ENCODE data around the gene LZTR1. TPM values are rescaled to one million over a fixed set of nuclear protein-coding genes. Genes with fewer than 3 reads are reported as not detected.

Gene LZTR1
- total and polyA plus RNA-seq, 10 of the 15 experiments (the other 5 are each of a cell fraction or from before 2014, with no cell fraction given) = 0.82 to 50.3 (median 19.3) TPM

DNA sequence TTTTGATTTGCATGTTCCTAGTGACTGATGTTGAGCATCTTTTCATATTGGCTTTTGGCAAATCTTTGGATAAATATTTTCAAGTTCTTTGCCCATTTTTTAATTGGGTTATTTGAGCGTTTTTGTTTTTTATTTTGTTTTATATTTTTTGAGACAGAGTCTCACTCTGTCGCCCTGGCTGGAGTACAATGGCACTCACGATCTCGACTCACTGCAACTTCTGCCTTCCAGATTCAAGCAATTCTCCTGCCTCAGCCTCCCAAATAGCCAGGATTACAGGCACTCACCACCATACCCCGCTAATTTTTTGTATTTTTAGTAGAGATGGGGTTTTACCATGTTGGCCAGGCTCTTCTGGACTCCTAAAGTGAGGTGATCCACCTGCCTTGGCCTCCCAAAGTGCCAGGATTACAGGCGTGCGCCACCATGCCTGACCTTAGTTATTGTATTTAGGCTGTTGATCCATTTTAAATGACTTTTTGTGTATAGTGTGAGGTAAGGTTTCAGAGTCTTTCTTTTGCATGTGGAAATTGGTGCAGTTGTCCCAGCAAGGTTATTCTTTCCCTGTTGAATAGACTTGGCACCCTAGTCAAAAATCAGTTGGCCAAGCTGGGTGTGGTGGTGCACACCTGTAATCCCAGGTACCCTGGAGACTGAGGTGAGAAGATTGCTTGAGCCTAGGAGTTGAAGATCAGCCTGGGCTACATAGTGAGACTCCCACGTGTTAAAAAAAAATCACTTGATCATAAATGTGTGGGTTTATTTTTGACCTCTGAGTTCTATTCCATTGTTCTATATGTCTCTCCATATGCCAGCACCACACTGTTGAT is 38.8 kb upstream of the LZTR1 start:
- Histone ChIP-seq H3K9me3 (replicated peaks; ENCODE audit: control insufficient read depth, insufficient read depth, low read length) (no peaks in the 10 kb centered on the region), H3K4me1 (ENCODE audit: control insufficient read depth, insufficient read depth, low read length) (no peaks in the 10 kb centered on the region), H3K4me3 (no peak overlapping the region), H3K27me3 (replicated peaks in 1 of 2; ENCODE audit: control insufficient read depth in 2 of 2, insufficient read depth in 2 of 2, low read length in 1 of 2) (no peaks in the 10 kb centered on the region), H3K27ac (ENCODE audit: control insufficient read depth, insufficient read depth) (no peak overlapping the region), H2AFZ (ENCODE audit: control insufficient read depth, low read depth, low read length) (no peak overlapping the region), H3K36me3 (ENCODE audit: control insufficient read depth in 2 of 2, insufficient read depth in 2 of 2, low read length in 1 of 2) (peaks cover 9 to 16% of the 10 kb centered on the region in 2 experiments), H3K4me2 (ENCODE audit: control insufficient read depth, insufficient read depth) (no peak overlapping the region), H4K20me1 (ENCODE audit: control insufficient read depth, insufficient read depth) (peaks cover 7% of the 10 kb centered on the region; the same call in 1 of the 2 replicates), H3K79me2 (ENCODE audit: control insufficient read depth, insufficient read depth, low read length) (peaks cover 83% of the 10 kb centered on the region), H3K9ac (ENCODE audit: control insufficient read depth, insufficient read depth, low read length) (no peak overlapping the region)
- no peak for FAIRE-seq
- no peak for DNase-seq (ENCODE audit: low read depth, low spot score)
- ChIA-PET RAD21 (ENCODE audit: unreplicated experiment) (no interaction called here), POLR2A (interaction anchor here (0.6 kb wide), 3 partner anchors 17 to 280 kb away, joined by 3 to 4 read pairs (median 3); no protein-coding TSS in a partner anchor), CTCF (no interaction called here), SMC1A (ENCODE audit: uncharacterized antibody, unreplicated experiment) (no interaction called here)
- 85% methylated on average over 8 of the region's 8 CpGs for WGBS (ENCODE audit: insufficient coverage, insufficient replicate concordance, low lambda C conversion rate, missing lambda C conversion rate)
- TF ChIP-seq MYC (IDR thresholded peaks at IDR 0.05; ENCODE audit: insufficient read depth, insufficient read length, insufficient replicate concordance, low read length, severe bottlenecking) (no peak), ASH2L (IDR thresholded peaks at IDR 0.05; ENCODE audit: borderline replicate concordance, low read depth) (no peak), BACH1 (IDR thresholded peaks at IDR 0.05; ENCODE audit: borderline replicate concordance) (no peak), CREM (IDR thresholded peaks at IDR 0.05; ENCODE audit: low read depth) (no peak), BHLHE40 (IDR thresholded peaks at IDR 0.05; ENCODE audit: borderline replicate concordance in 1 of 2, low read depth in 2 of 2, low read length in 1 of 2) (no peak), STAT1 (conservative IDR thresholded peaks at IDR 0.05) (no peak), RAD51 (IDR thresholded peaks at IDR 0.05) (no peak), HCFC1 (IDR thresholded peaks at IDR 0.05; ENCODE audit: low read length) (no peak), NRF1 (conservative IDR thresholded peaks at IDR 0.05; ENCODE audit: low read depth, low read length) (no peak), SP1 (IDR thresholded peaks at IDR 0.05; ENCODE audit: low read depth, low read length) (no peak)
- TF ChIP-seq, protein P1, sequence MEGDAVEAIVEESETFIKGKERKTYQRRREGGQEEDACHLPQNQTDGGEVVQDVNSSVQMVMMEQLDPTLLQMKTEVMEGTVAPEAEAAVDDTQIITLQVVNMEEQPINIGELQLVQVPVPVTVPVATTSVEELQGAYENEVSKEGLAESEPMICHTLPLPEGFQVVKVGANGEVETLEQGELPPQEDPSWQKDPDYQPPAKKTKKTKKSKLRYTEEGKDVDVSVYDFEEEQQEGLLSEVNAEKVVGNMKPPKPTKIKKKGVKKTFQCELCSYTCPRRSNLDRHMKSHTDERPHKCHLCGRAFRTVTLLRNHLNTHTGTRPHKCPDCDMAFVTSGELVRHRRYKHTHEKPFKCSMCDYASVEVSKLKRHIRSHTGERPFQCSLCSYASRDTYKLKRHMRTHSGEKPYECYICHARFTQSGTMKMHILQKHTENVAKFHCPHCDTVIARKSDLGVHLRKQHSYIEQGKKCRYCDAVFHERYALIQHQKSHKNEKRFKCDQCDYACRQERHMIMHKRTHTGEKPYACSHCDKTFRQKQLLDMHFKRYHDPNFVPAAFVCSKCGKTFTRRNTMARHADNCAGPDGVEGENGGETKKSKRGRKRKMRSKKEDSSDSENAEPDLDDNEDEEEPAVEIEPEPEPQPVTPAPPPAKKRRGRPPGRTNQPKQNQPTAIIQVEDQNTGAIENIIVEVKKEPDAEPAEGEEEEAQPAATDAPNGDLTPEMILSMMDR (IDR thresholded peaks at IDR 0.05 in 2 of 3, conservative IDR thresholded peaks at IDR 0.05 in 1 of 3; ENCODE audit: control insufficient read depth in 2 of 3, extremely low read depth in 1 of 3, insufficient read depth in 1 of 3, low read depth in 3 of 3, low read length in 3 of 3) = no peak
- TF ChIP-seq, protein P2, sequence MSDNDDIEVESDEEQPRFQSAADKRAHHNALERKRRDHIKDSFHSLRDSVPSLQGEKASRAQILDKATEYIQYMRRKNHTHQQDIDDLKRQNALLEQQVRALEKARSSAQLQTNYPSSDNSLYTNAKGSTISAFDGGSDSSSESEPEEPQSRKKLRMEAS (IDR thresholded peaks at IDR 0.05; ENCODE audit: low read depth, low read length) = no peak
- TF ChIP-seq, protein P3, sequence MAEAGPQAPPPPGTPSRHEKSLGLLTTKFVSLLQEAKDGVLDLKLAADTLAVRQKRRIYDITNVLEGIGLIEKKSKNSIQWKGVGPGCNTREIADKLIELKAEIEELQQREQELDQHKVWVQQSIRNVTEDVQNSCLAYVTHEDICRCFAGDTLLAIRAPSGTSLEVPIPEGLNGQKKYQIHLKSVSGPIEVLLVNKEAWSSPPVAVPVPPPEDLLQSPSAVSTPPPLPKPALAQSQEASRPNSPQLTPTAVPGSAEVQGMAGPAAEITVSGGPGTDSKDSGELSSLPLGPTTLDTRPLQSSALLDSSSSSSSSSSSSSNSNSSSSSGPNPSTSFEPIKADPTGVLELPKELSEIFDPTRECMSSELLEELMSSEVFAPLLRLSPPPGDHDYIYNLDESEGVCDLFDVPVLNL (IDR thresholded peaks at IDR 0.05; ENCODE audit: low read depth, low read length) = no peak
- TF ChIP-seq, protein P4, sequence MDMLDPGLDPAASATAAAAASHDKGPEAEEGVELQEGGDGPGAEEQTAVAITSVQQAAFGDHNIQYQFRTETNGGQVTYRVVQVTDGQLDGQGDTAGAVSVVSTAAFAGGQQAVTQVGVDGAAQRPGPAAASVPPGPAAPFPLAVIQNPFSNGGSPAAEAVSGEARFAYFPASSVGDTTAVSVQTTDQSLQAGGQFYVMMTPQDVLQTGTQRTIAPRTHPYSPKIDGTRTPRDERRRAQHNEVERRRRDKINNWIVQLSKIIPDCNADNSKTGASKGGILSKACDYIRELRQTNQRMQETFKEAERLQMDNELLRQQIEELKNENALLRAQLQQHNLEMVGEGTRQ (IDR thresholded peaks at IDR 0.05; ENCODE audit: borderline replicate concordance, low read depth, low read length) = no peak
- ATAC-seq = no peak
- intact Hi-C loops (cut with micrococcal nuclease; ENCODE audit: unreplicated experiment) (no loop called here), in situ Hi-C loops (cut with MboI) (no loop called here)
- no TSS peak for BruUV-seq (replicated peaks)
